Skin epidermis (tissue), 12 donors: Measurements from ENCODE around the gene NLRP6.
"Not testable (repeated sequence)": the region's sequence is repeated elsewhere in the genome, so short reads cannot be mapped to it uniquely, and the experiment has no call there.

Experiments
- H3K27ac ChIP-seq, 21 experiments: fragments of 200-600 bp; sonication (generic) in 11 of 21; one replicate each; pipeline ENCODE4 v1.5.0; 2020; ENCODE audit warnings: mild to moderate bottlenecking in 3 of 21, inconsistent platforms in 2 of 21, moderate library complexity in 2 of 21
- H3K4me3 ChIP-seq, 7 experiments: fragments of 200-600 bp; sonication (generic) in 2 of 7; one replicate each; pipeline ENCODE4 v1.5.0; 2020; ENCODE audit warnings: inconsistent platforms in 2 of 7, mild to moderate bottlenecking in 2 of 7, moderate library complexity in 1 of 7

NLRP6 gene

GRCh38 chr11:278001-278951 lies at the start of gene NLRP6:
Gene NLRP6 (plus strand): TSS chr11:278407. CDS start chr11:278570, 163 bp downstream.
- Histone ChIP-seq H3K4me3 (peak within 1 kb of the TSS; percentile 14 to 35 (median 22)), H3K27ac (peak within 1 kb of the TSS in 1 of 21 experiments; percentile 30)

- H3K4me3 ChIP-seq = no peak overlapping the region
- H3K27ac ChIP-seq = no peak overlapping the region
Observed at GRCh38 chr11:230431-230830, 47.8 kb upstream of the NLRP6 start.

- Histone ChIP-seq H3K27ac (no peak overlapping the region), H3K4me3 (no peak overlapping the region)
Observed at GRCh38 chr11:232783-233565, 45.2 kb upstream of the NLRP6 start.

GRCh38 chr11:235180-235579 lies 43.0 kb upstream of the NLRP6 start:
- H3K4me3 ChIP-seq = peak overlapping the region in 6 of 7 experiments; percentile 80 to 100 (median 90)
- peak overlapping the region in 10 of 21 experiments; percentile 90 to 96 (median 94) for H3K27ac ChIP-seq

GRCh38 chr11:235609-235996 lies 42.6 kb upstream of the NLRP6 start:
- Histone ChIP-seq H3K4me3 (peak overlapping the region; percentile 80 to 100 (median 85)), H3K27ac (peak overlapping the region; percentile 28 to 97 (median 93))

- Histone ChIP-seq H3K27ac (peak within 1 kb of the TSS; percentile 46 to 97 (median 93)), H3K4me3 (peak within 1 kb of the TSS; percentile 80 to 100 (median 85))
Observed at GRCh38 chr11:235997-236773, 42.0 kb upstream of the NLRP6 start, which contains the start of gene SIRT3. Gene SIRT3 (minus strand): TSS chr11:236342. CDS start chr11:236328, 14 bp downstream.

GRCh38 chr11:236774-237767 lies 41.1 kb upstream of the NLRP6 start, which contains the start of gene PSMD13:
Gene PSMD13 (plus strand): TSS chr11:236976. CDS start chr11:237050, 74 bp downstream.
- Histone ChIP-seq H3K4me3 (peak within 1 kb of the TSS; percentile 80 to 100 (median 85)), H3K27ac (peak within 1 kb of the TSS; percentile 46 to 97 (median 93))

- H3K27ac ChIP-seq, H3K4me3 ChIP-seq: not testable (repeated sequence)
Observed at GRCh38 chr11:238346-238745, 39.9 kb upstream of the NLRP6 start.

- no peak overlapping the region for H3K4me3 ChIP-seq
Observed at GRCh38 chr11:240315-240714, 37.9 kb upstream of the NLRP6 start.

GRCh38 chr11:241634-242033 lies 36.6 kb upstream of the NLRP6 start:
- Histone ChIP-seq H3K4me3 (no peak overlapping the region), H3K27ac (no peak overlapping the region)

More at GRCh38 chr11:240315-240714, 37.9 kb upstream of the NLRP6 start:
- no peak overlapping the region for H3K27ac ChIP-seq

GRCh38 chr11:244376-244775 lies 33.8 kb upstream of the NLRP6 start:
- Histone ChIP-seq H3K4me3 (no peak overlapping the region), H3K27ac (no peak overlapping the region)

- Histone ChIP-seq H3K4me3 (no peak overlapping the region), H3K27ac (no peak overlapping the region)
Observed at GRCh38 chr11:249062-249461, 29.1 kb upstream of the NLRP6 start.

- Histone ChIP-seq H3K4me3 (no peak overlapping the region), H3K27ac (no peak overlapping the region)
Observed at GRCh38 chr11:250274-250673, 27.9 kb upstream of the NLRP6 start.

GRCh38 chr11:250740-251299 lies 27.4 kb upstream of the NLRP6 start:
- Histone ChIP-seq H3K4me3 (no peak overlapping the region), H3K27ac (no peak overlapping the region)

- no peak overlapping the region for H3K4me3 ChIP-seq
- no peak overlapping the region for H3K27ac ChIP-seq
Observed at GRCh38 chr11:251550-251949, 26.7 kb upstream of the NLRP6 start.

GRCh38 chr11:252666-253065 lies 25.5 kb upstream of the NLRP6 start:
- Histone ChIP-seq H3K27ac (no peak overlapping the region), H3K4me3 (no peak overlapping the region)

- no peak overlapping the region for H3K4me3 ChIP-seq
- no peak overlapping the region for H3K27ac ChIP-seq
Observed at GRCh38 chr11:253160-253885, 24.9 kb upstream of the NLRP6 start.
